ENCODE data around the gene LYPD6B. TPM values are rescaled to one million over a fixed set of nuclear protein-coding genes. Genes with fewer than 3 reads are reported as not detected.

Gene LYPD6B
- total and polyA plus RNA-seq, 10 of the 15 experiments (the other 5 are each of a cell fraction or from before 2014, with no cell fraction given), result 1.0 to 6.6 (median 4.0) TPM

GRCh38 chr2:149009576-149010461 lies 28.7 kb upstream of the LYPD6B start:
- ChIA-PET RAD21 (ENCODE audit: unreplicated experiment) (no interaction called here), CTCF (interaction anchor here (1.2 to 3.9 kb wide), 2 partner anchors 9 to 20 kb away, joined by 3 to 31 read pairs; no protein-coding TSS in a partner anchor), POLR2A (no interaction called here), SMC1A (ENCODE audit: uncharacterized antibody, unreplicated experiment) (interaction anchor here (1.3 to 1.5 kb wide), 2 partner anchors 7 to 25 kb away, joined by 3 to 4 read pairs; no protein-coding TSS in a partner anchor)
- Histone ChIP-seq H4K20me1 (ENCODE audit: control insufficient read depth, insufficient read depth) (no peaks in the 10 kb centered on the region), H3K4me1 (ENCODE audit: control insufficient read depth, insufficient read depth, low read length) (no peaks in the 10 kb centered on the region; the same call in 1 of the 2 replicates), H3K4me3 (no peak overlapping the region), H2AFZ (ENCODE audit: control insufficient read depth, low read depth, low read length) (no peak overlapping the region; the same call in 1 of the 2 replicates), H3K79me2 (ENCODE audit: control insufficient read depth, insufficient read depth, low read length) (no peaks in the 10 kb centered on the region), H3K9me3 (replicated peaks; ENCODE audit: control insufficient read depth, insufficient read depth, low read length) (no peaks in the 10 kb centered on the region), H3K9ac (ENCODE audit: control insufficient read depth, insufficient read depth, low read length) (no peak overlapping the region), H3K27ac (ENCODE audit: control insufficient read depth, insufficient read depth) (no peak overlapping the region), H3K27me3 (replicated peaks in 1 of 2; ENCODE audit: control insufficient read depth in 2 of 2, insufficient read depth in 2 of 2, low read length in 1 of 2) (no peaks in the 10 kb centered on the region), H3K36me3 (ENCODE audit: control insufficient read depth in 2 of 2, insufficient read depth in 2 of 2, low read length in 1 of 2) (no peaks in the 10 kb centered on the region), H3K4me2 (ENCODE audit: control insufficient read depth, insufficient read depth) (no peak overlapping the region)
- in situ Hi-C loops (cut with MboI) (no loop called here), intact Hi-C loops (cut with micrococcal nuclease; ENCODE audit: unreplicated experiment) (no loop called here)
- no peak for DNase-seq (ENCODE audit: low read depth, low spot score)
- ATAC-seq, result no peak
- no peak for FAIRE-seq
- WGBS (ENCODE audit: insufficient coverage, insufficient replicate concordance, low lambda C conversion rate, missing lambda C conversion rate), result 78% methylated on average over 22 of the region's 31 CpGs
- no TSS peak for BruUV-seq (replicated peaks)
- no peak for TF ChIP-seq CREB1 (IDR thresholded peaks at IDR 0.05; ENCODE audit: low read depth)
- no peak for TF ChIP-seq RAD21 (IDR thresholded peaks at IDR 0.05; ENCODE audit: insufficient read depth, low read depth, low read length)
- TF ChIP-seq HDGF (IDR thresholded peaks at IDR 0.05), result no peak
- no peak for TF ChIP-seq POU2F2 (IDR thresholded peaks at IDR 0.05; ENCODE audit: borderline replicate concordance, low read depth, low read length)
- no peak for TF ChIP-seq CBFB (IDR thresholded peaks at IDR 0.05; ENCODE audit: low read depth)
- TF ChIP-seq ZNF592 (IDR thresholded peaks at IDR 0.05), result no peak
- no peak for TF ChIP-seq NR2C2 (IDR thresholded peaks at IDR 0.05; ENCODE audit: borderline replicate concordance, control insufficient read depth, insufficient read length, low read depth)
- no peak for TF ChIP-seq NKRF (conservative IDR thresholded peaks at IDR 0.05)
- no peak for TF ChIP-seq CHD2 (IDR thresholded peaks at IDR 0.05; ENCODE audit: borderline replicate concordance, low read depth, low read length)
- no peak for TF ChIP-seq E4F1 (IDR thresholded peaks at IDR 0.05; ENCODE audit: borderline replicate concordance, partially characterized antibody)
- TF ChIP-seq DPF2 (IDR thresholded peaks at IDR 0.05), result no peak
- no peak for TF ChIP-seq ASH2L (IDR thresholded peaks at IDR 0.05; ENCODE audit: borderline replicate concordance, low read depth)
